Astrocyte of the cerebellum (primary cell): Measurements from ENCODE around the gene CDK18.

ENCODE experiments used
- DNase-seq: peaks from one replicate; pipeline ENCODE4 v3.0.0-alpha.2; 2011; ENCODE audit warnings: low read depth
- H3K4me3 ChIP-seq: 2 replicates; pipeline ENCODE4 v1.5.1; 2011; ENCODE audit warnings: mild to moderate bottlenecking, low read depth, low read length, moderate library complexity
- in situ Hi-C: cut with HindIII; loops from 2 replicates; pipeline ENCODE4 v1.10.0; 2017; ENCODE audit warnings: low sequenced_read_pairs
- TF ChIP-seq, protein P1 (sequence below): IDR thresholded peaks from 2 replicates; pipeline ENCODE4 v1.5.1; 2012; ENCODE audit warnings: low read length, low read depth, moderate library complexity, mild to moderate bottlenecking; ENCODE audit errors: missing control alignments

The CDK18 gene

DNA sequence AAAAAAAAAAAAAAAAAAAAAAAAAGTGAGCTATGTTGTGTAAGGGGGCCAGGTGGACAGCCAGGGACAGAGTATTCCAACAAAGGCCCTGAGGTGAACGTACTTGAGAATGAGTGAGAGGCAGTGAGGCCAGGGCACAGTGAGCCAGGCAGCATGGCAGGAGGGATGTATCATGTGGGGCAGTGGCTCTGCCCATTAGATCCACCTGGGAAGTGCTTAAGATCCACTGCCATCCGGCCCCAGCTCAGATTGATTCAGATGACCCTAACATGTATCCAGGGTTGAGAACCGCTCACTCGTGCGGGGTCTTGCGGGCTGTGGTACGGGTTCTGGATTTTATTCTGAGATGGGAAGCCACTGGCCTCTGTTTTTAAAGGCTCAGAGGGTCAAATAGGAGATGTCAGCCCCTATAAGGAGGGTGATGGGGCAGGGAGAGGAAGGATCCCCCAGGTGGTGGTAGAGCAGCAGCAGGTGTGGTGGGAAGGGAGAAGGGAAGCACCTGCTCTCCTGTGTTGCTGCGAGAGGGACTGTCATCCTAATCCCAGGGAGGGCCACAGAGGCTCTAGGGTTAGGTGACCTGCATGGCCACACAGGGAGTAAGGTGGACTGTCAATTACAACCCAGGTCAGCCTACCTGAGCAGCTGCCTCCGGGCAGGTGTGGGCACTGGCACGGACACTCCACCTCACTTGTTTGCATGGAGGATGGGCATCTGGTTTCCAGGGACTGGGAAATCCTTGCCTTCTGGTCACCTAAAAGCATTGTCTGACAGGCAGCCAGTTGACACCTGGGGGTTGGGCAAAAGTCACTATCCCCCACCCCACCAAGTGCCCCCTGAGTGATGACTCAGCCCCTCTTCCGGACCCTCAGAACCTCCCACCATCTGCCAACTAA lies 31.6 kb downstream of the CDK18 start:
- TF ChIP-seq, protein P1, sequence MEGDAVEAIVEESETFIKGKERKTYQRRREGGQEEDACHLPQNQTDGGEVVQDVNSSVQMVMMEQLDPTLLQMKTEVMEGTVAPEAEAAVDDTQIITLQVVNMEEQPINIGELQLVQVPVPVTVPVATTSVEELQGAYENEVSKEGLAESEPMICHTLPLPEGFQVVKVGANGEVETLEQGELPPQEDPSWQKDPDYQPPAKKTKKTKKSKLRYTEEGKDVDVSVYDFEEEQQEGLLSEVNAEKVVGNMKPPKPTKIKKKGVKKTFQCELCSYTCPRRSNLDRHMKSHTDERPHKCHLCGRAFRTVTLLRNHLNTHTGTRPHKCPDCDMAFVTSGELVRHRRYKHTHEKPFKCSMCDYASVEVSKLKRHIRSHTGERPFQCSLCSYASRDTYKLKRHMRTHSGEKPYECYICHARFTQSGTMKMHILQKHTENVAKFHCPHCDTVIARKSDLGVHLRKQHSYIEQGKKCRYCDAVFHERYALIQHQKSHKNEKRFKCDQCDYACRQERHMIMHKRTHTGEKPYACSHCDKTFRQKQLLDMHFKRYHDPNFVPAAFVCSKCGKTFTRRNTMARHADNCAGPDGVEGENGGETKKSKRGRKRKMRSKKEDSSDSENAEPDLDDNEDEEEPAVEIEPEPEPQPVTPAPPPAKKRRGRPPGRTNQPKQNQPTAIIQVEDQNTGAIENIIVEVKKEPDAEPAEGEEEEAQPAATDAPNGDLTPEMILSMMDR, result no peak
- in situ Hi-C loops, result no loop called here
- DNase-seq, result no peak
- H3K4me3 ChIP-seq, result no peak overlapping the region

GRCh38 chr1:205536759-205537361 lies 32.4 kb downstream of the CDK18 start:
- DNase-seq, result no peak
- no peak overlapping the region for H3K4me3 ChIP-seq
- TF ChIP-seq, protein P1, result no peak
- in situ Hi-C loops, result no loop called here

- H3K4me3 ChIP-seq, result no peak overlapping the region
- TF ChIP-seq, protein P1, result no peak
- no peak for DNase-seq
- in situ Hi-C loops, result no loop called here
Observed at GRCh38 chr1:205537386-205538018, 33.0 kb downstream of the CDK18 start.

DNA sequence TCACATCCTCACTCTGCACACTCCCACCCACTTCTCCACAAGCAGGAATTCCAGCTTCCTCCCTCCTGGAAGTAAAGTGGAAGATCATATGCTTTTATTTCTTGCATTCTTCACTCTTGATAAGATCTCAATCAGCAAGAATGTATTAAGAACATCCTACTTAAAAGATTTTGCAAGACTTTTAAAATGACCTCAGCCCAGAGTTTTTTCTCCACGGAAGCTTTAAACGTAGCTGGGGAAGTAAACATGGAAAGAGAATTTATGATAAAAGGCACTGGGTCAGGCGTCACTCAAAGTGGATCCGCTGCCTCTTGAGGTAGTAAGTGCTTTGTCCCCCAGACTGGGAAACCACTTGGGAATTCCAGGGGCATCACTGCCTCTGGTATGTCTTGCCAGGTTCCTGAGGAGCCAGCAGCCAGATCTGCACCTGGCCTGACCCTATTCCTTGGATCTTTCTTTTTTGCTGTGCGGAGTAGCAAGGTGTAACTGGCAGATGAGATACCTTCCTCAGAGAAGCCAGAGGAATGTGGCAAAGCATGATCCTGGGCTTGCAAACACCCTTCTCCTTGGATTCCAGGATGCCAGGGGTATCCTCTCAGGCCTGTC lies 33.9 kb downstream of the CDK18 start:
- no peak for DNase-seq
- in situ Hi-C loops, result no loop called here
- TF ChIP-seq, protein P1, result no peak
- no peak overlapping the region for H3K4me3 ChIP-seq

GRCh38 chr1:205541161-205541886 lies 36.9 kb downstream of the CDK18 start:
- TF ChIP-seq, protein P1, result no peak
- H3K4me3 ChIP-seq, result no peak overlapping the region
- in situ Hi-C loops, result no loop called here
- no peak for DNase-seq

DNA sequence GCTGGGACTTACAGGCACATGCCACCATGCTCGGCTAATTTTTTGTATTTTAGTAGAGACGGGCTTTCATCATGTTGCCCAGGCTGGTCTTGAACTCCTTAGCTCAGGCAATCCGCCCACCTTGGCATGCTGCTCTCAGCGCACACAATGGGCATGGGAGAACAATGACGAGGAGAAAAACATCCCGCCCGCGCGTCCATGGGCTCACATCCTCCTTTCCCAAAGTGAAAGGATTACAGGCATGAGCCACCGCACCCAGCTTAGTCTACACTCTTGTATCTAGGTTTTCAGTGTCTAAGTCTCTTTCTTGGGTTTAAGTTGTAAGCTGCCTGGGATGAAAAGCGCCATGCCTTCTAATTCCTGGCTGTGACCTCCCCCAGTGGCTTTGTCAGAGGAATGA lies 37.9 kb downstream of the CDK18 start:
- in situ Hi-C loops, result no loop called here
- no peak for DNase-seq
- TF ChIP-seq, protein P1, result no peak
- H3K4me3 ChIP-seq, result no peak overlapping the region
